Endodermal cell (in vitro differentiated cells): ENCODE data around the gene PAPOLA. TPM values are rescaled to one million over a fixed set of nuclear protein-coding genes. Genes with fewer than 3 reads are reported as not detected.

Source experiments
- DNase-seq: peaks from one replicate; pipeline ENCODE4 v3.0.0-alpha.2; 2017
- H3K27ac ChIP-seq: 2 replicates; pipeline ENCODE4 v1.5.1; 2013; ENCODE audit warnings: mild to moderate bottlenecking, low read depth, low read length, moderate library complexity
- H3K27me3 ChIP-seq: 2 replicates; pipeline ENCODE4 v1.6.1; 2013; ENCODE audit warnings: mild to moderate bottlenecking, low read length, moderate library complexity; ENCODE audit not compliant: insufficient read depth, control insufficient read depth, poor library complexity, severe bottlenecking
- H3K36me3 ChIP-seq: 2 replicates; pipeline ENCODE4 v1.7.0; 2013; ENCODE audit warnings: mild to moderate bottlenecking, low read length, moderate library complexity; ENCODE audit not compliant: control insufficient read depth, insufficient read depth
- H3K4me1 ChIP-seq: one replicate; pipeline ENCODE4 v1.7.0; 2013; ENCODE audit warnings: low read length; ENCODE audit not compliant: control insufficient read depth, insufficient read depth
- H3K4me3 ChIP-seq: 2 replicates; pipeline ENCODE4 v1.5.1; 2013; ENCODE audit warnings: mild to moderate bottlenecking, low read length, moderate library complexity
- H3K9ac ChIP-seq: 2 replicates; pipeline ENCODE4 v1.6.1; 2013; ENCODE audit warnings: mild to moderate bottlenecking, low read length, moderate library complexity; ENCODE audit not compliant: poor library complexity, severe bottlenecking; ENCODE audit errors: extremely low read depth
- H3K9me3 ChIP-seq: 2 replicates; pipeline ENCODE4 v1.6.1; 2013; ENCODE audit warnings: mild to moderate bottlenecking, low read length, moderate library complexity; ENCODE audit not compliant: control insufficient read depth
- H3K27ac Mint-ChIP-seq: 2 replicates; pipeline ENCODE4 v1.8.0; 2020; ENCODE audit warnings: mixed read lengths
- H3K27me3 Mint-ChIP-seq: 2 replicates; pipeline ENCODE4 v1.8.0; 2021; ENCODE audit warnings: mild to moderate bottlenecking, mixed read lengths; ENCODE audit not compliant: insufficient read depth
- H3K36me3 Mint-ChIP-seq: 2 replicates; pipeline ENCODE4 v1.8.0; 2020; ENCODE audit warnings: low read depth, mixed read lengths
- H3K4me1 Mint-ChIP-seq: 2 replicates; pipeline ENCODE4 v1.8.0; 2020; ENCODE audit warnings: mixed read lengths
- H3K4me3 Mint-ChIP-seq: 2 replicates; pipeline ENCODE4 v1.8.0; 2020; ENCODE audit warnings: mild to moderate bottlenecking, moderate library complexity, mixed read lengths
- H3K9me3 Mint-ChIP-seq: 2 replicates; pipeline ENCODE4 v1.8.0; 2020; ENCODE audit warnings: mild to moderate bottlenecking, mixed read lengths
- WGBS, 2 experiments: methylation state at CpG; one replicate each; pipeline versions ENCODE4 v1.1.5 to v1.1.7; 2013; ENCODE audit warnings: missing lambda C conversion rate in 2 of 2, mixed read lengths in 1 of 2; ENCODE audit not compliant: insufficient coverage in 1 of 2, insufficient read length in 1 of 2; 5-methylcytosine and 5-hydroxymethylcytosine counted together
- total RNA-seq, 2 donors: library from RNA; stranded (reverse); fragmentation: NEBNext Ultra II Directional in 1 of 2; extraction: Animal tissue kit (Norgen Biotek cat#: 25700) in 1 of 2; gene quantifications; 2 replicates in 1 of 2; 3 replicates in 1 of 2; pipeline ENCODE4 v1.2.1, GENCODE V29; 2021
- TF ChIP-seq, protein P1 (sequence below): fragments of 200-600 bp; sonication (generic); conservative IDR thresholded peaks from 2 replicates; pipeline ENCODE4 v1.5.0; 2021; ENCODE audit warnings: antibody characterized with exemption, mild to moderate bottlenecking

PAPOLA gene
- total RNA-seq, 2 donors from 2014 or later = 218 to 225 TPM

DNA sequence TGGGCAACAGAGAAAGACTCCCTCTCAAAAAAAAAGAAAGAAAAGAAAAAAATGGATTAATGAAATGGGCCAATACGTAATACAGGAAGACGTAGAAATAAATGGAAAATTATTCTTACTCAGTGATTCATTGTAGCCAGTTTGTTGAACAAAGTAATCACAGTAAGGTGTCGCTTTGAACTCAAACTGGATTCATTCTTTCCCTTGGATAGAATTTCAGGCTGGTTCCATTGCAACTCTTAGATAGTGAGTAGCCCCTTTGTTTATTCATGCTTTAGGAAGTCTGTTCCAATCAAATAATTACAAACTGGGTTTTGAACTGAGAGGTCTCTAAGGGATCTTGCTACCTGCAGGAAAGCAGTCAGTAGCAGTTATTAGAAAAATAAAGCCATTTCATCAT, 42.3 kb upstream of the PAPOLA start:
- WGBS, 2 experiments = 97 to 99% methylated on average over 3 of the region's 3 CpGs
- H3K9me3 ChIP-seq = no peaks in the 10 kb centered on the region
- Mint-ChIP-seq H3K4me1 (peaks cover 22% of the 10 kb centered on the region), H3K27me3 (no peaks in the 10 kb centered on the region), H3K4me3 (no peak overlapping the region), H3K27ac (no peak overlapping the region), H3K36me3 (no peaks in the 10 kb centered on the region), H3K9me3 (no peaks in the 10 kb centered on the region)
- H3K4me1 ChIP-seq = peaks cover 4% of the 10 kb centered on the region
- no peak overlapping the region for H3K9ac ChIP-seq
- no peaks in the 10 kb centered on the region for H3K27me3 ChIP-seq
- H3K27ac ChIP-seq = no peak overlapping the region
- TF ChIP-seq, protein P1, sequence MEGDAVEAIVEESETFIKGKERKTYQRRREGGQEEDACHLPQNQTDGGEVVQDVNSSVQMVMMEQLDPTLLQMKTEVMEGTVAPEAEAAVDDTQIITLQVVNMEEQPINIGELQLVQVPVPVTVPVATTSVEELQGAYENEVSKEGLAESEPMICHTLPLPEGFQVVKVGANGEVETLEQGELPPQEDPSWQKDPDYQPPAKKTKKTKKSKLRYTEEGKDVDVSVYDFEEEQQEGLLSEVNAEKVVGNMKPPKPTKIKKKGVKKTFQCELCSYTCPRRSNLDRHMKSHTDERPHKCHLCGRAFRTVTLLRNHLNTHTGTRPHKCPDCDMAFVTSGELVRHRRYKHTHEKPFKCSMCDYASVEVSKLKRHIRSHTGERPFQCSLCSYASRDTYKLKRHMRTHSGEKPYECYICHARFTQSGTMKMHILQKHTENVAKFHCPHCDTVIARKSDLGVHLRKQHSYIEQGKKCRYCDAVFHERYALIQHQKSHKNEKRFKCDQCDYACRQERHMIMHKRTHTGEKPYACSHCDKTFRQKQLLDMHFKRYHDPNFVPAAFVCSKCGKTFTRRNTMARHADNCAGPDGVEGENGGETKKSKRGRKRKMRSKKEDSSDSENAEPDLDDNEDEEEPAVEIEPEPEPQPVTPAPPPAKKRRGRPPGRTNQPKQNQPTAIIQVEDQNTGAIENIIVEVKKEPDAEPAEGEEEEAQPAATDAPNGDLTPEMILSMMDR = no peak
- DNase-seq = no peak
- no peak overlapping the region for H3K4me3 ChIP-seq
- H3K36me3 ChIP-seq = no peaks in the 10 kb centered on the region

- no peaks in the 10 kb centered on the region for H3K9me3 Mint-ChIP-seq
- peaks cover 4% of the 10 kb centered on the region for H3K4me1 ChIP-seq
- DNase-seq = peak; percentile 79
Measured at GRCh38 chr14:96461950-96462798, 40.0 kb upstream of the PAPOLA start.

DNA sequence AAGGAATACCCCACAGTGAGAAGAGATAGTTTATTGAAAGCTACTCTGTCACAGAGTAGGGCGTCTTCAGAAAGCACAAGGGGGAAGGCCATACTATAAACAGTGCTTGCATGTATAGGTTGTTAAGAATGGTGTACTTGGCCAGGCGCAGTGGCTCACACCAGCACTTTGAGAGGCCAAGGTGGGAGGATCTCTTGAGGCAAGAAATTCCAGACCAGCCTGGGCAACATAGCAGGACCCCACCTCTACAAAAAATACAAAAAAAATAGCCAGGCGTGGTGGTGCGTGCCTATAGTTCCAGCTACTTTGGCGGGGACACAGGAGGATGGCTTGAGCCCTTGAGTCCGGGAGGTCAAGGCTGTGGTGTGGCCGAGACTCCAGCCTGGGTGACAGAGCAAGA, 38.0 kb upstream of the PAPOLA start:
- H3K9ac ChIP-seq = no peak overlapping the region
- no peaks in the 10 kb centered on the region for H3K27me3 ChIP-seq
- Mint-ChIP-seq H3K36me3 (no peaks in the 10 kb centered on the region), H3K27me3 (no peaks in the 10 kb centered on the region), H3K9me3 (no peaks in the 10 kb centered on the region), H3K4me3 (no peak overlapping the region), H3K27ac (no peak overlapping the region), H3K4me1 (peaks cover 26% of the 10 kb centered on the region)
- H3K9me3 ChIP-seq = no peaks in the 10 kb centered on the region
- H3K4me3 ChIP-seq = no peak overlapping the region
- 95 to 100% methylated on average over 1 to 7 of the region's 7 CpGs for WGBS, 2 experiments
- TF ChIP-seq, protein P1 = no peak
- no peaks in the 10 kb centered on the region for H3K36me3 ChIP-seq
- peaks cover 4% of the 10 kb centered on the region for H3K4me1 ChIP-seq
- no peak for DNase-seq
- no peak overlapping the region for H3K27ac ChIP-seq

More at GRCh38 chr14:96461950-96462798, 40.0 kb upstream of the PAPOLA start:
- H3K4me1 Mint-ChIP-seq = peaks cover 22% of the 10 kb centered on the region
- no peak overlapping the region for H3K4me3 ChIP-seq
- 73 to 87% methylated on average over 5 to 8 of the region's 8 CpGs for WGBS, 2 experiments
- H3K9me3 ChIP-seq = no peaks in the 10 kb centered on the region
- peak overlapping the region; percentile 36 for H3K9ac ChIP-seq
- peak overlapping the region; percentile 96 for H3K27ac Mint-ChIP-seq
- no peaks in the 10 kb centered on the region for H3K27me3 Mint-ChIP-seq
- no peaks in the 10 kb centered on the region for H3K36me3 Mint-ChIP-seq
- no peaks in the 10 kb centered on the region for H3K36me3 ChIP-seq
- peak overlapping the region; percentile 34 for H3K27ac ChIP-seq
- H3K27me3 ChIP-seq = no peaks in the 10 kb centered on the region
- TF ChIP-seq, protein P1 = no peak
- peak overlapping the region; percentile 25 for H3K4me3 Mint-ChIP-seq
